Calu3 (cell line): ENCODE measurements around the gene FAM217B. TPM values are rescaled to one million over a fixed set of nuclear protein-coding genes. Genes with fewer than 3 reads are reported as not detected.

Experiments used
- BruUV-seq: library from RNA; stranded (reverse); fragments of 400-500 nt; replicated peaks from 2 replicates; lab custom pipeline; 2021; lab: Mats Ljungman, UMichigan
- CTCF ChIA-PET: fragments of 300-600 bp; sonication (Branson Sonifier 250); formaldehyde crosslinking; loops from one replicate; lab custom pipeline; 2022; ENCODE audit warnings: antibody characterized with exemption; lab: Charles Lee
- DNase-seq: peaks from one replicate; pipeline ENCODE4 v3.0.0; 2022
- H3K27ac Mint-ChIP-seq: one replicate; pipeline ENCODE4 v1.8.0; 2022; ENCODE audit warnings: mixed read lengths; ENCODE audit not compliant: unreplicated experiment
- H3K27me3 Mint-ChIP-seq: one replicate; pipeline ENCODE4 v1.8.0; 2022; ENCODE audit warnings: mixed read lengths; ENCODE audit not compliant: unreplicated experiment
- H3K36me3 Mint-ChIP-seq: one replicate; pipeline ENCODE4 v1.8.0; 2022; ENCODE audit warnings: mild to moderate bottlenecking, moderate library complexity, mixed read lengths; ENCODE audit not compliant: insufficient read depth, unreplicated experiment
- H3K4me1 Mint-ChIP-seq: one replicate; pipeline ENCODE4 v1.8.0; 2022; ENCODE audit warnings: mild to moderate bottlenecking, low read depth, mixed read lengths; ENCODE audit not compliant: unreplicated experiment
- H3K4me3 Mint-ChIP-seq: one replicate; pipeline ENCODE4 v1.8.0; 2022; ENCODE audit warnings: mild to moderate bottlenecking, low read depth, moderate library complexity, mixed read lengths; ENCODE audit not compliant: unreplicated experiment
- H3K9me3 Mint-ChIP-seq: one replicate; pipeline ENCODE4 v1.8.0; 2022; ENCODE audit warnings: low read depth, mixed read lengths; ENCODE audit not compliant: unreplicated experiment
- CTCF ChIP-seq: fragments of 200-600 bp; IDR thresholded peaks from one replicate; pipeline ENCODE4 v1.8.0; 2022; ENCODE audit warnings: antibody characterized with exemption; ENCODE audit not compliant: unreplicated experiment
- intact Hi-C: fragments of 100-400 bp; cut with micrococcal nuclease; formaldehyde crosslinking; loops from one replicate; pipeline ENCODE4 v1.10.0; 2022; ENCODE audit not compliant: unreplicated experiment
- total RNA-seq: library from RNA; stranded (reverse); gene quantifications from 2 replicates; pipeline ENCODE4 v1.2.3, GENCODE V29; 2022

Gene FAM217B
- total RNA-seq, 1 experiment from 2014 or later, result 34.4 TPM

- intact Hi-C loops, result no loop called here
- no peak for TF ChIP-seq CTCF
- no peaks in the 10 kb centered on the region for H3K9me3 Mint-ChIP-seq
- H3K27me3 Mint-ChIP-seq, result no peaks in the 10 kb centered on the region
- DNase-seq, result no peak
- H3K4me3 Mint-ChIP-seq, result no peak overlapping the region
- peaks cover 32% of the 10 kb centered on the region for H3K4me1 Mint-ChIP-seq
- CTCF ChIA-PET, result no interaction called here
- peaks cover 53% of the 10 kb centered on the region for H3K36me3 Mint-ChIP-seq
- BruUV-seq, result no TSS peak
- no peak overlapping the region for H3K27ac Mint-ChIP-seq
Measured at GRCh38 chr20:59935457-59936185, 4.6 kb upstream of the FAM217B start.

- no peak overlapping the region for H3K27ac Mint-ChIP-seq
- no peaks in the 10 kb centered on the region for H3K27me3 Mint-ChIP-seq
- no peak overlapping the region for H3K4me3 Mint-ChIP-seq
- no TSS peak for BruUV-seq
- DNase-seq, result no peak
- TF ChIP-seq CTCF, result no peak
- H3K4me1 Mint-ChIP-seq, result peaks cover 37% of the 10 kb centered on the region
- intact Hi-C loops, result no loop called here
- H3K9me3 Mint-ChIP-seq, result no peaks in the 10 kb centered on the region
- peaks cover 61% of the 10 kb centered on the region for H3K36me3 Mint-ChIP-seq
- CTCF ChIA-PET, result interaction anchor here (0.6 to 0.7 kb wide), 2 partner anchors 135 to 579 kb away, joined by 3 read pairs; no protein-coding TSS in a partner anchor
Measured at GRCh38 chr20:59936409-59936808, 3.8 kb upstream of the FAM217B start.

- intact Hi-C loops, result no loop called here
- CTCF ChIA-PET, result interaction anchor here (0.7 kb wide), 1 partner anchor 578 kb away, joined by 3 read pairs; no protein-coding TSS in a partner anchor
- Mint-ChIP-seq H3K4me3 (no peak overlapping the region), H3K4me1 (peaks cover 35% of the 10 kb centered on the region), H3K27me3 (no peaks in the 10 kb centered on the region), H3K36me3 (peaks cover 60% of the 10 kb centered on the region), H3K9me3 (no peaks in the 10 kb centered on the region), H3K27ac (no peak overlapping the region)
- DNase-seq, result no peak
- TF ChIP-seq CTCF, result no peak
- no TSS peak for BruUV-seq
Measured at GRCh38 chr20:59937150-59937549, 3.0 kb upstream of the FAM217B start.

GRCh38 chr20:59938221-59938620, 2.0 kb upstream of the FAM217B start:
- Mint-ChIP-seq H3K9me3 (no peaks in the 10 kb centered on the region), H3K27me3 (no peaks in the 10 kb centered on the region), H3K4me1 (peaks cover 34% of the 10 kb centered on the region), H3K27ac (peak overlapping the region; percentile 81), H3K36me3 (peaks cover 51% of the 10 kb centered on the region), H3K4me3 (peak overlapping the region; percentile 92)
- no peak for TF ChIP-seq CTCF
- intact Hi-C loops, result no loop called here
- no peak for DNase-seq
- CTCF ChIA-PET, result interaction anchor here (0.7 to 1.3 kb wide), 3 partner anchors 11 to 341 kb away, joined by 3 to 4 read pairs (median 3); no protein-coding TSS in a partner anchor
- TSS peak; percentile 60 for BruUV-seq
